Kidney (tissue), 14 donors: ENCODE results near the gene ANKRD29. TPM values are rescaled to one million over a fixed set of nuclear protein-coding genes. Genes with fewer than 3 reads are reported as not detected.

ENCODE experiments used
- DNase-seq, 5 donors: peaks; one replicate each; pipeline ENCODE4 v3.0.0-alpha.2; 2013 to 2020
- FAIRE-seq: peaks from 2 replicates; lab custom pipeline; 2012; peaks lifted over from hg19 to GRCh38; lab: Jason Lieb, UNC
- H3K27ac ChIP-seq, 2 donors: one replicate each; pipeline ENCODE4 v1.7.0; 2013; ENCODE audit warnings: low read depth in 2 of 2, low read length in 2 of 2, inconsistent platforms in 1 of 2
- H3K27me3 ChIP-seq: one replicate; pipeline ENCODE4 v1.7.1; 2013; ENCODE audit warnings: low read length, inconsistent platforms; ENCODE audit not compliant: control insufficient read depth, insufficient read depth
- H3K36me3 ChIP-seq, 3 donors: one replicate each; pipeline versions ENCODE4 v1.7.0 to v1.7.1; 2013; ENCODE audit warnings: low read length in 3 of 3, control low read depth in 1 of 3, inconsistent platforms in 1 of 3; ENCODE audit not compliant: insufficient read depth in 3 of 3, control insufficient read depth in 2 of 3
- H3K4me1 ChIP-seq, 3 donors: one replicate each; pipeline versions ENCODE4 v1.7.0 to v1.7.1; 2013; ENCODE audit warnings: low read length in 3 of 3, inconsistent platforms in 1 of 3, low read depth in 1 of 3; ENCODE audit not compliant: control insufficient read depth in 2 of 3, insufficient read depth in 2 of 3
- H3K4me3 ChIP-seq, 3 donors: one replicate each; pipeline versions ENCODE4 v1.7.0 to v1.8.1; 2013; ENCODE audit warnings: low read length in 3 of 3, control low read depth in 1 of 3, inconsistent platforms in 1 of 3
- H3K9ac ChIP-seq, 3 donors: one replicate each; pipeline versions ENCODE4 v1.7.0 to v1.7.1; 2013; ENCODE audit warnings: low read length in 3 of 3, control low read depth in 1 of 3, inconsistent platforms in 1 of 3
- H3K9me3 ChIP-seq, 3 donors: one replicate each; pipeline versions ENCODE4 v1.7.0 to v1.7.1; 2013; ENCODE audit warnings: low read length in 3 of 3, control low read depth in 1 of 3, inconsistent platforms in 1 of 3; ENCODE audit not compliant: control insufficient read depth in 2 of 3, insufficient read depth in 1 of 3
- CTCF ChIP-seq: IDR thresholded peaks from 3 replicates; pipeline ENCODE4 v1.5.1; 2012; ENCODE audit warnings: mild to moderate bottlenecking, moderate library complexity, borderline replicate concordance; ENCODE audit not compliant: insufficient read depth; ENCODE audit errors: extremely low read depth
- intact Hi-C: fragments of 100-400 bp; cut with DNase I; formaldehyde crosslinking; loops from one replicate; pipeline ENCODE4 v1.11.1; 2022
- polyA plus RNA-seq: library from polyadenylated mRNA; stranded (reverse); fragments of 350-450 nt; fragmentation: Illumina TruSeq; extraction: RNeasy Lipid Tissue Mini Kit (QIAGEN cat#74804); gene quantifications from one replicate; pipeline ENCODE4 v1.2.3, GENCODE V29; 2014; ENCODE audit warnings: low read depth, low replicate concordance; ENCODE audit not compliant: insufficient read depth
- total RNA-seq: library from RNA; stranded (reverse); fragmentation: NEBNext Ultra II Directional; extraction: Animal tissue kit (Norgen Biotek cat#: 25700); gene quantifications from one replicate; pipeline ENCODE4 v1.2.1, GENCODE V29; 2021
- donor health status: control.
- donor health status: control.
- donor health status: control.
- donor health status: control.
- donor health status: control.
- donor health status: DM: yes; HTN: yes; CAD: no.
- donor health status: Normal renal cell carcinoma (clear cell type).

The ANKRD29 gene
- total and polyA plus RNA-seq, 2 donors from 2014 or later = 4.9 to 5.2 TPM

- no peak overlapping the region for H3K27ac ChIP-seq
- H3K36me3 ChIP-seq = peaks cover 3 to 46% (median 27%) of the 10 kb centered on the region in 3 donors
Measured at GRCh38 chr18:23550898-23551297, 111.8 kb downstream of the ANKRD29 start.

More at GRCh38 chr18:23550898-23551297, 111.8 kb downstream of the ANKRD29 start:
- intact Hi-C loops = no loop called here
- Histone ChIP-seq H3K27me3 (no peaks in the 10 kb centered on the region), H3K9ac (no peak overlapping the region), H3K4me3 (no peak overlapping the region), H3K4me1 (no peaks in the 10 kb centered on the region), H3K9me3 (no peaks in the 10 kb centered on the region)
- no peak for TF ChIP-seq CTCF
- FAIRE-seq (no peak), DNase-seq (no peak)

Other genes starting within 250 kb of the ANKRD29 start
- 64.9 TPM for gene RIOK3, start 209.6 kb downstream of the ANKRD29 start, total RNA-seq
- gene RIOK3, start 209.6 kb downstream of the ANKRD29 start, polyA plus RNA-seq = 30.1 TPM
- 25.9 TPM for gene RMC1, start 159.4 kb downstream of the ANKRD29 start, total RNA-seq
- 40.4 TPM for gene RMC1, start 159.4 kb downstream of the ANKRD29 start, polyA plus RNA-seq
- 50.2 TPM for gene NPC1, start 76.4 kb downstream of the ANKRD29 start, total RNA-seq
- gene NPC1, start 76.4 kb downstream of the ANKRD29 start, polyA plus RNA-seq = 16.0 TPM
- 66.0 TPM for gene LAMA3, start 26.5 kb upstream of the ANKRD29 start, total RNA-seq
- 4.4 TPM for gene LAMA3, start 26.5 kb upstream of the ANKRD29 start, polyA plus RNA-seq